Activated effector memory CD4-positive, alpha-beta T cell treated with Interleukin-2 at 50 U/mL for 16 hours (primary cell): ENCODE data around the gene BAG2.

Experiments
- DNase-seq: peaks from one replicate; pipeline ENCODE4 v3.0.0-alpha.2; 2020

Gene BAG2

GRCh38 chr6:57224769-57225515 is 52.8 kb downstream of the BAG2 start:
- no peak for DNase-seq

DNA sequence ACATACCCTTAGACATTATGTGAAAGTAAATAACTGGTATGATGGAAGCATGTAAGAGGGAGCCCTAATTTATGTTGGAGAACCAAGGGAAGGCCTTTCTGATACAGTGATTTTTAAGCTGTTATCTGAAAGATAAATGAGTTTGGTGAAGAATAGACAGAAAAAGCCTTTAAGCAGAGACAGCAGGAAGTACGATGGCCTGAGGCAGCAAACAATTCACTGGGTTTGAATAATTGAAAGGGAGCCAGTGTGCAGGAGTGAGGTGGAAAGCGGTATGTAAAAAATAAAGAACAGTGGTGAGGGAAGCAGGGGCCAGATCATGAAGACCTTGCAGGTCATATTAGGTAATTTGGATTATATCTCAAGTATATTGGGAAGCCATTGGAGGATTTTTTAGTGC is 54.1 kb downstream of the BAG2 start:
- DNase-seq, result no peak
